Hippocampal formation (tissue), 2 donors: ENCODE results near the gene VILL.
A peak's percentile ranks its signal among the peaks of the same experiment; 100 is the strongest.

Source experiments
- DNase-seq, 2 donors: peaks; one replicate each; lab custom pipeline; 2025; lab: John Stamatoyannopoulos, UW

The VILL gene

GRCh38 chr3:38000965-38001455, 10.4 kb downstream of the VILL start:
- peak in 1 of 2 donors; percentile 49 for DNase-seq

- no peak for DNase-seq
Observed at GRCh38 chr3:38001456-38002081, 11.0 kb downstream of the VILL start.

- DNase-seq: no peak
Observed at GRCh38 chr3:38002291-38002876, 11.8 kb downstream of the VILL start.

GRCh38 chr3:38002940-38003339, 12.4 kb downstream of the VILL start:
- no peak for DNase-seq

- DNase-seq: peak; percentile 56 to 67
Observed at GRCh38 chr3:38003371-38003816, 12.8 kb downstream of the VILL start.

GRCh38 chr3:38003817-38004414, 13.3 kb downstream of the VILL start:
- DNase-seq: no peak

GRCh38 chr3:38004415-38005075, 14.0 kb downstream of the VILL start:
- peak; percentile 75 to 76 for DNase-seq

- DNase-seq: peak; percentile 88 to 97
Observed at GRCh38 chr3:38005076-38006020, 14.8 kb downstream of the VILL start.

- no peak for DNase-seq
Observed at GRCh38 chr3:38006031-38006430, 15.4 kb downstream of the VILL start.

- no peak for DNase-seq
Observed at GRCh38 chr3:38006445-38006995, 15.9 kb downstream of the VILL start.

- DNase-seq: no peak
Observed at GRCh38 chr3:38007754-38008090, 17.1 kb downstream of the VILL start.

GRCh38 chr3:38008191-38008701, 17.7 kb downstream of the VILL start:
- DNase-seq: no peak

GRCh38 chr3:38008971-38009580, 18.5 kb downstream of the VILL start:
- DNase-seq: no peak

- no peak for DNase-seq
Observed at GRCh38 chr3:38009807-38010591, 19.4 kb downstream of the VILL start.

- no peak for DNase-seq
Observed at GRCh38 chr3:38011111-38011510, 20.5 kb downstream of the VILL start.

- no peak for DNase-seq
Observed at GRCh38 chr3:38015485-38015884, 24.9 kb downstream of the VILL start.

GRCh38 chr3:38015984-38016383, 25.4 kb downstream of the VILL start:
- DNase-seq: no peak

- DNase-seq: no peak
Observed at GRCh38 chr3:38016410-38016809, 25.8 kb downstream of the VILL start.

- DNase-seq: no peak
Observed at GRCh38 chr3:38016847-38017444, 26.4 kb downstream of the VILL start.
